IMR-90 (cell line): Measurements from ENCODE around the gene GRAMD2A. TPM values are rescaled to one million over a fixed set of nuclear protein-coding genes. Genes with fewer than 3 reads are reported as not detected.

Experiments
- ATAC-seq: fragments of 200-7000 bp; cut with Tn5 transposase; 2 replicates; pipeline ENCODE4 v1.9.1; 2020; ENCODE audit warnings: low read depth, mild to moderate bottlenecking, moderate library complexity
- BruUV-seq: library from RNA; stranded (reverse); fragments of 400-500 nt; replicated peaks from 2 replicates; lab custom pipeline; 2021; lab: Mats Ljungman, UMichigan
- CTCF ChIA-PET: fragments of 300-600 bp; formaldehyde crosslinking; extraction: SDS; loops from one replicate; lab custom pipeline; 2021; ENCODE audit warnings: antibody characterized with exemption; lab: Yijun Ruan, JAX
- POLR2A ChIA-PET: fragments of 300-600 bp; sonication (Branson Sonifier 250); formaldehyde crosslinking; loops from one replicate; lab custom pipeline; 2022; ENCODE audit warnings: antibody characterized with exemption; ENCODE audit not compliant: unreplicated experiment; lab: Charles Lee
- DNase-seq: peaks from one replicate; pipeline ENCODE4 v3.0.0; 2013
- H2AFZ ChIP-seq: replicated peaks from 2 replicates; pipeline ENCODE3; 2013; ENCODE audit warnings: low read length, mild to moderate bottlenecking; ENCODE audit not compliant: poor library complexity
- H2AK5ac ChIP-seq: 2 replicates; pipeline ENCODE4 v1.6.1; 2013; ENCODE audit warnings: low read depth, low read length, inconsistent platforms
- H2AK9ac ChIP-seq: replicated peaks from 2 replicates; pipeline ENCODE3; 2013; ENCODE audit warnings: mild to moderate bottlenecking, low read depth, low read length, moderate library complexity; ENCODE audit not compliant: poor library complexity
- H2BK120ac ChIP-seq: 2 replicates; pipeline ENCODE4 v1.6.1; 2013; ENCODE audit warnings: low read depth, low read length, inconsistent platforms
- H2BK15ac ChIP-seq: 3 replicates; pipeline ENCODE4 v1.6.1; 2013; ENCODE audit warnings: low read depth, low read length, inconsistent platforms
- H2BK20ac ChIP-seq: 2 replicates; pipeline ENCODE4 v1.6.1; 2013; ENCODE audit warnings: low read depth, mild to moderate bottlenecking, inconsistent platforms, low read length, moderate library complexity
- H2BK5ac ChIP-seq: 2 replicates; pipeline ENCODE4 v1.6.1; 2013; ENCODE audit warnings: mild to moderate bottlenecking, low read depth, low read length, inconsistent platforms; ENCODE audit not compliant: poor library complexity, severe bottlenecking
- H3K14ac ChIP-seq: replicated peaks from 2 replicates; pipeline ENCODE4 v1.6.1; 2013; ENCODE audit warnings: low read depth, low read length, inconsistent platforms
- H3K18ac ChIP-seq: 2 replicates; pipeline ENCODE4 v1.6.1; 2013; ENCODE audit warnings: low read depth, low read length, control low read depth
- H3K23ac ChIP-seq: 2 replicates; pipeline ENCODE4 v1.6.1; 2013; ENCODE audit warnings: low read depth, low read length, inconsistent platforms
- H3K27ac ChIP-seq: 2 replicates; pipeline ENCODE4 v1.5.1; 2013; ENCODE audit warnings: mild to moderate bottlenecking, control low read depth, low read length; ENCODE audit not compliant: insufficient read depth
- H3K27me3 ChIP-seq: 2 replicates; pipeline ENCODE4 v1.6.1; 2013; ENCODE audit warnings: low read length; ENCODE audit not compliant: control insufficient read depth, insufficient read depth
- H3K36me3 ChIP-seq: 2 replicates; pipeline ENCODE4 v1.6.1; 2013; ENCODE audit warnings: low read length, mixed read lengths; ENCODE audit not compliant: control insufficient read depth, insufficient read depth
- H3K4ac ChIP-seq: 2 replicates; pipeline ENCODE4 v1.6.1; 2013; ENCODE audit warnings: low read depth, low read length, inconsistent platforms
- H3K4me1 ChIP-seq: 2 replicates; pipeline ENCODE4 v1.6.1; 2013; ENCODE audit warnings: low read length, mixed read lengths; ENCODE audit not compliant: control insufficient read depth, insufficient read depth
- H3K4me2 ChIP-seq: 2 replicates; pipeline ENCODE4 v1.6.1; 2013; ENCODE audit warnings: low read depth, mild to moderate bottlenecking, control low read depth, low read length, moderate library complexity
- H3K4me3 ChIP-seq: 2 replicates; pipeline ENCODE4 v1.5.1; 2013; ENCODE audit warnings: low read depth, mild to moderate bottlenecking, control low read depth, low read length, moderate library complexity; ENCODE audit not compliant: insufficient read depth
- H3K56ac ChIP-seq: 2 replicates; pipeline ENCODE4 v1.6.1; 2013; ENCODE audit warnings: low read length, inconsistent platforms; ENCODE audit not compliant: insufficient read depth; ENCODE audit errors: extremely low read depth
- H3K79me1 ChIP-seq, 2 experiments: 2 replicates each; pipeline ENCODE4 v1.6.1; 2013; ENCODE audit warnings: low read length in 2 of 2, inconsistent platforms in 1 of 2, low read depth in 1 of 2
- H3K9ac ChIP-seq: 2 replicates; pipeline ENCODE4 v1.6.1; 2013; ENCODE audit warnings: low read depth, low read length, control low read depth
- H3K9me1 ChIP-seq: 2 replicates; pipeline ENCODE4 v1.6.1; 2013; ENCODE audit warnings: low read length, inconsistent platforms; ENCODE audit not compliant: insufficient read depth
- H3K9me3 ChIP-seq: 2 replicates; pipeline ENCODE4 v1.6.1; 2013; ENCODE audit warnings: low read length; ENCODE audit not compliant: control insufficient read depth, insufficient read depth
- H4K20me1 ChIP-seq: 2 replicates; pipeline ENCODE4 v1.6.1; 2013; ENCODE audit warnings: low read length, inconsistent platforms; ENCODE audit not compliant: insufficient read depth
- H4K5ac ChIP-seq: 2 replicates; pipeline ENCODE4 v1.6.1; 2013; ENCODE audit warnings: mild to moderate bottlenecking, low read depth, low read length, control low read depth
- H4K8ac ChIP-seq, 2 experiments: 2 replicates each; pipeline ENCODE4 v1.6.1; 2013; ENCODE audit warnings: low read depth in 2 of 2, low read length in 2 of 2, control low read depth in 1 of 2, inconsistent platforms in 1 of 2
- H4K91ac ChIP-seq: 2 replicates; pipeline ENCODE4 v1.6.1; 2013; ENCODE audit warnings: low read depth, low read length, inconsistent platforms; ENCODE audit not compliant: insufficient read depth
- CHD1 ChIP-seq: IDR thresholded peaks from 2 replicates; pipeline ENCODE4 v1.6.1; 2012; ENCODE audit warnings: low read depth, low read length, improper control_type of control experiment
- FOS ChIP-seq: fragments of 150-350 bp; IDR thresholded peaks from 2 replicates; pipeline ENCODE4 v1.6.1; 2016; ENCODE audit warnings: low read depth, low read length
- MAFK ChIP-seq: IDR thresholded peaks from 2 replicates; pipeline ENCODE4 v1.6.1; 2012; ENCODE audit warnings: low read depth, low read length, improper control_type of control experiment
- NFE2L2 ChIP-seq: fragments of 150-350 bp; IDR thresholded peaks from 2 replicates; pipeline ENCODE4 v1.6.1; 2016; ENCODE audit warnings: low read depth, mild to moderate bottlenecking, low read length
- RAD21 ChIP-seq: IDR thresholded peaks from 2 replicates; pipeline ENCODE4 v1.6.1; 2012; ENCODE audit warnings: low read length, improper control_type of control experiment
- RFX5 ChIP-seq: IDR thresholded peaks from 2 replicates; pipeline ENCODE4 v1.8.0; 2012; ENCODE audit warnings: low read depth, mild to moderate bottlenecking, low read length, moderate library complexity
- SMC3 ChIP-seq: fragments of 150-350 bp; IDR thresholded peaks from 2 replicates; pipeline ENCODE4 v1.6.1; 2016; ENCODE audit warnings: low read depth, mild to moderate bottlenecking, antibody characterized with exemption, low read length, moderate library complexity
- WGBS, 2 experiments: methylation state at CpG; one replicate each; pipeline versions ENCODE4 v1.1.5 to v1.1.7; 2013; ENCODE audit warnings: missing lambda C conversion rate in 2 of 2; ENCODE audit not compliant: insufficient read length in 1 of 2; ENCODE audit errors: extremely low coverage in 2 of 2; 5-methylcytosine and 5-hydroxymethylcytosine counted together
- dilution Hi-C: fragments of 300-500 bp; cut with HindIII; formaldehyde crosslinking; loops from one replicate; pipeline ENCODE4 v1.14.3; 2018; ENCODE audit warnings: low sequenced_read_pairs; ENCODE audit not compliant: unreplicated experiment
- in situ Hi-C: fragments of 300-500 bp; cut with MboI; formaldehyde crosslinking; loops from 3 replicates; pipeline ENCODE4 v1.14.3; 2019; ENCODE audit warnings: low sequenced_read_pairs, inconsistent platforms, mixed read lengths
- intact Hi-C: fragments of 100-400 bp; cut with micrococcal nuclease; formaldehyde crosslinking; loops from 2 replicates; pipeline ENCODE4 v1.10.0; 2022
- polyA plus RNA-seq, 3 experiments: library from polyadenylated mRNA; depleted of rRNA; stranded (reverse); fragments of >200 nt; gene quantifications; 2 replicates each; pipeline ENCODE4 v1.2.3, GENCODE V29; 2012; ENCODE audit warnings: low replicate concordance in 1 of 3
- total RNA-seq: library from RNA; depleted of rRNA; stranded (reverse); fragments of >200 nt; gene quantifications from 2 replicates; pipeline ENCODE4 v1.2.3, GENCODE V29; 2012
- TF ChIP-seq, protein P1 (sequence below): fragments of 150-350 bp; IDR thresholded peaks from 2 replicates; pipeline ENCODE4 v1.6.1; 2016; ENCODE audit warnings: low read depth, mild to moderate bottlenecking, low read length, moderate library complexity, borderline replicate concordance
- TF ChIP-seq, protein P2 (sequence below): conservative IDR thresholded peaks from 2 replicates; pipeline ENCODE4 v1.5.1; 2012; ENCODE audit warnings: mild to moderate bottlenecking, low read depth, low read length, improper control_type of control experiment

GRAMD2A gene
- total and polyA plus RNA-seq, 2 of the 4 experiments (the other 2 are of a cell fraction) = 0.14 to 0.18 TPM

DNA sequence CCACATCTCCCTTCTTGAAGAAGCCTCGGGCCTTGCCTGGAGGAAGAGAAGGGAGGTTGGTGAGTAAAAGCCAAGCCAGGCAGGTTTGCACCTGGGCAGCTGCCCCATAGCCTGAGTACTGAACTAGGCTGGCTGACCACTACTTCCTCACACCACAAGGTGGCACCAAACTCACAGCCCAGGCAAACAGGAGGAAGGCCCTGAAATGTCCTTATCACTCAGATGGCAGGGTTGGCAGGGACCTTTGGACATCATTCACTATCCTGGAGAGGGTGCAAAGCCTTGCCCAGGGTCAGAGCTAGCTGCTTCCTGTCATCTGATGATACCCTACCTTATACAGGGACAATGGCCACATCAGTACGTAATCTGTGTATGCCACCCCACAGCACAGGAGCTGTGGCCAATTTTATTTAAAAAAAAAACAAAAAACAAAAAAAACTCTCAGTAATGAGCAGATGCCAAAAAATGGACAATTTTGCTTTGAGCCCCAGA, 2.2 kb upstream of the GRAMD2A start:
- no peak overlapping the region for H3K4ac ChIP-seq
- no peak overlapping the region for H3K4me2 ChIP-seq
- peaks cover 24 to 47% of the 10 kb centered on the region in 2 experiments for H3K79me1 ChIP-seq
- no peak overlapping the region for H2AK5ac ChIP-seq
- BruUV-seq = no TSS peak
- dilution Hi-C loops = no loop called here
- H2BK20ac ChIP-seq = no peak overlapping the region
- no peaks in the 10 kb centered on the region for H3K9me3 ChIP-seq
- ChIA-PET CTCF (interaction anchor here (0.6 kb wide), 1 partner anchor 27 kb away, joined by 3 read pairs; no protein-coding TSS in a partner anchor), POLR2A (interaction anchor here (0.5 to 0.6 kb wide), 2 partner anchors 28 to 1518 kb away, joined by 5 to 6 read pairs; no protein-coding TSS in a partner anchor)
- no peak overlapping the region for H3K9ac ChIP-seq
- H2BK5ac ChIP-seq = no peak overlapping the region
- no peak overlapping the region for H2BK15ac ChIP-seq
- H4K5ac ChIP-seq = no peak overlapping the region
- H3K14ac ChIP-seq = no peak overlapping the region
- peak overlapping the region; percentile 5 for H2AFZ ChIP-seq
- H2AK9ac ChIP-seq = peak overlapping the region; percentile 15
- TF ChIP-seq FOS = no peak
- TF ChIP-seq SMC3 = peak; percentile 61
- TF ChIP-seq RFX5 = no peak
- TF ChIP-seq CHD1 = no peak
- no peak for TF ChIP-seq NFE2L2
- peak; percentile 86 for TF ChIP-seq RAD21
- TF ChIP-seq, protein P1, sequence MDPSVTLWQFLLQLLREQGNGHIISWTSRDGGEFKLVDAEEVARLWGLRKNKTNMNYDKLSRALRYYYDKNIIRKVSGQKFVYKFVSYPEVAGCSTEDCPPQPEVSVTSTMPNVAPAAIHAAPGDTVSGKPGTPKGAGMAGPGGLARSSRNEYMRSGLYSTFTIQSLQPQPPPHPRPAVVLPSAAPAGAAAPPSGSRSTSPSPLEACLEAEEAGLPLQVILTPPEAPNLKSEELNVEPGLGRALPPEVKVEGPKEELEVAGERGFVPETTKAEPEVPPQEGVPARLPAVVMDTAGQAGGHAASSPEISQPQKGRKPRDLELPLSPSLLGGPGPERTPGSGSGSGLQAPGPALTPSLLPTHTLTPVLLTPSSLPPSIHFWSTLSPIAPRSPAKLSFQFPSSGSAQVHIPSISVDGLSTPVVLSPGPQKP = no peak
- no peak for TF ChIP-seq MAFK
- TF ChIP-seq, protein P2, sequence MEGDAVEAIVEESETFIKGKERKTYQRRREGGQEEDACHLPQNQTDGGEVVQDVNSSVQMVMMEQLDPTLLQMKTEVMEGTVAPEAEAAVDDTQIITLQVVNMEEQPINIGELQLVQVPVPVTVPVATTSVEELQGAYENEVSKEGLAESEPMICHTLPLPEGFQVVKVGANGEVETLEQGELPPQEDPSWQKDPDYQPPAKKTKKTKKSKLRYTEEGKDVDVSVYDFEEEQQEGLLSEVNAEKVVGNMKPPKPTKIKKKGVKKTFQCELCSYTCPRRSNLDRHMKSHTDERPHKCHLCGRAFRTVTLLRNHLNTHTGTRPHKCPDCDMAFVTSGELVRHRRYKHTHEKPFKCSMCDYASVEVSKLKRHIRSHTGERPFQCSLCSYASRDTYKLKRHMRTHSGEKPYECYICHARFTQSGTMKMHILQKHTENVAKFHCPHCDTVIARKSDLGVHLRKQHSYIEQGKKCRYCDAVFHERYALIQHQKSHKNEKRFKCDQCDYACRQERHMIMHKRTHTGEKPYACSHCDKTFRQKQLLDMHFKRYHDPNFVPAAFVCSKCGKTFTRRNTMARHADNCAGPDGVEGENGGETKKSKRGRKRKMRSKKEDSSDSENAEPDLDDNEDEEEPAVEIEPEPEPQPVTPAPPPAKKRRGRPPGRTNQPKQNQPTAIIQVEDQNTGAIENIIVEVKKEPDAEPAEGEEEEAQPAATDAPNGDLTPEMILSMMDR = peak; percentile 81
- DNase-seq = peak; percentile 71
- intact Hi-C loops = loop anchor here (1.0 to 5.0 kb wide), 3 partner anchors 31 to 87 kb away; partner anchors contain the start of genes PARP6 and PKM
- H4K8ac ChIP-seq = no peak overlapping the region
- H3K9me1 ChIP-seq = 0 out of 2 replicates have a peak, but pooled peaks cover 2% of the 10 kb centered on the region
- H3K56ac ChIP-seq = no peak overlapping the region
- no peak overlapping the region for H3K23ac ChIP-seq
- no peaks in the 10 kb centered on the region for H3K27me3 ChIP-seq
- H2BK120ac ChIP-seq = no peak overlapping the region
- H4K91ac ChIP-seq = no peak overlapping the region
- H3K4me1 ChIP-seq = peaks cover 2% of the 10 kb centered on the region; the same call in 1 of the 2 replicates
- ATAC-seq = peak; percentile 40
- H3K36me3 ChIP-seq = peaks cover 64% of the 10 kb centered on the region
- H3K27ac ChIP-seq = no peak overlapping the region
- H3K4me3 ChIP-seq = no peak overlapping the region
- WGBS, 2 experiments = no CpG with 5 or more reads among the region's 2 CpGs
- in situ Hi-C loops = no loop called here
- peaks cover 75% of the 10 kb centered on the region for H4K20me1 ChIP-seq
- H3K18ac ChIP-seq = no peak overlapping the region
